Measurements from ENCODE around the gene EP400. TPM values are rescaled to one million over a fixed set of nuclear protein-coding genes. Genes with fewer than 3 reads are reported as not detected.

Gene EP400, protein sequence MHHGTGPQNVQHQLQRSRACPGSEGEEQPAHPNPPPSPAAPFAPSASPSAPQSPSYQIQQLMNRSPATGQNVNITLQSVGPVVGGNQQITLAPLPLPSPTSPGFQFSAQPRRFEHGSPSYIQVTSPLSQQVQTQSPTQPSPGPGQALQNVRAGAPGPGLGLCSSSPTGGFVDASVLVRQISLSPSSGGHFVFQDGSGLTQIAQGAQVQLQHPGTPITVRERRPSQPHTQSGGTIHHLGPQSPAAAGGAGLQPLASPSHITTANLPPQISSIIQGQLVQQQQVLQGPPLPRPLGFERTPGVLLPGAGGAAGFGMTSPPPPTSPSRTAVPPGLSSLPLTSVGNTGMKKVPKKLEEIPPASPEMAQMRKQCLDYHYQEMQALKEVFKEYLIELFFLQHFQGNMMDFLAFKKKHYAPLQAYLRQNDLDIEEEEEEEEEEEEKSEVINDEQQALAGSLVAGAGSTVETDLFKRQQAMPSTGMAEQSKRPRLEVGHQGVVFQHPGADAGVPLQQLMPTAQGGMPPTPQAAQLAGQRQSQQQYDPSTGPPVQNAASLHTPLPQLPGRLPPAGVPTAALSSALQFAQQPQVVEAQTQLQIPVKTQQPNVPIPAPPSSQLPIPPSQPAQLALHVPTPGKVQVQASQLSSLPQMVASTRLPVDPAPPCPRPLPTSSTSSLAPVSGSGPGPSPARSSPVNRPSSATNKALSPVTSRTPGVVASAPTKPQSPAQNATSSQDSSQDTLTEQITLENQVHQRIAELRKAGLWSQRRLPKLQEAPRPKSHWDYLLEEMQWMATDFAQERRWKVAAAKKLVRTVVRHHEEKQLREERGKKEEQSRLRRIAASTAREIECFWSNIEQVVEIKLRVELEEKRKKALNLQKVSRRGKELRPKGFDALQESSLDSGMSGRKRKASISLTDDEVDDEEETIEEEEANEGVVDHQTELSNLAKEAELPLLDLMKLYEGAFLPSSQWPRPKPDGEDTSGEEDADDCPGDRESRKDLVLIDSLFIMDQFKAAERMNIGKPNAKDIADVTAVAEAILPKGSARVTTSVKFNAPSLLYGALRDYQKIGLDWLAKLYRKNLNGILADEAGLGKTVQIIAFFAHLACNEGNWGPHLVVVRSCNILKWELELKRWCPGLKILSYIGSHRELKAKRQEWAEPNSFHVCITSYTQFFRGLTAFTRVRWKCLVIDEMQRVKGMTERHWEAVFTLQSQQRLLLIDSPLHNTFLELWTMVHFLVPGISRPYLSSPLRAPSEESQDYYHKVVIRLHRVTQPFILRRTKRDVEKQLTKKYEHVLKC (N-terminal part only)
- total RNA-seq, result 17.4 and 21.3 TPM in 2 replicates

DNA sequence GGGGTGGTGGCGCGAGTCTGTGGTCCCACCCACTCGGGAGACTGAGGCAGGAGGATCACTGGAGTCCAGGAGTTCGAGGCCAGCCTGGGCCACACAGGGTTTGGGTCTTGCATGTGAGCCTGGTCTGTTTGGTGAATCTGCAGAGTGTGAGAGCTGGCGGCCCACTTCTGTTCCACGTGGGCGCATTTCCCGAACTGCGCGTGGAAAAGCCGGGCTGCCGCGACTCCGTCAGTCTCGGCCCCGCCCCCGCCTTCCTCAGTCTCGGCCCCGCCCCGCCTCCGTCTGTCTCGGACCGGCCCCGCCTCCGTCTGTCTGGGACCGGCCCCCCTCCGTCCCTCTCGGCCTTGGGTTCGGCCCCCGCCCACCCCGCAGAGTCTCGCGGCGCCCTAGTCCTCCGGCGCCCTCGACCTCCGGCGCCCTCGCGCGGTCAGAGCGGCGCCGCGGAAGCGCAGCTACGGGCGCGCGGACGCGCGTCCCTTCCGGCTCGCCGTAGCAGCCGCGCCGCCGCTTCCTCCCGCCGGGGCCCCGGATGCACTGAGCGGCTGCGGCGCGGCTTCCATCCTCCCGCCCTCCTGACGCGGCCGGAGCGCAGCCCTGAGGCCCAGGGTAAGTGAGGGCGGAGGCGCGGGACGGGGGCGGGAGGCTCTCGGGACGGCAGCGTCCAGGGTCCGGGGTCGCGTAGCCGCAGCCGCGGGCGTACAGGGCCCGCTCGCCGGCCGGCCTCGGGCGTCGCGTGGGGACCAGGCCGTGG is at the start of gene EP400:
TSS of gene EP400 (plus strand) at position 512 of the 751 bp plus-strand sequence. CDS start 10,678 bp downstream, outside the sequence.

DNA sequence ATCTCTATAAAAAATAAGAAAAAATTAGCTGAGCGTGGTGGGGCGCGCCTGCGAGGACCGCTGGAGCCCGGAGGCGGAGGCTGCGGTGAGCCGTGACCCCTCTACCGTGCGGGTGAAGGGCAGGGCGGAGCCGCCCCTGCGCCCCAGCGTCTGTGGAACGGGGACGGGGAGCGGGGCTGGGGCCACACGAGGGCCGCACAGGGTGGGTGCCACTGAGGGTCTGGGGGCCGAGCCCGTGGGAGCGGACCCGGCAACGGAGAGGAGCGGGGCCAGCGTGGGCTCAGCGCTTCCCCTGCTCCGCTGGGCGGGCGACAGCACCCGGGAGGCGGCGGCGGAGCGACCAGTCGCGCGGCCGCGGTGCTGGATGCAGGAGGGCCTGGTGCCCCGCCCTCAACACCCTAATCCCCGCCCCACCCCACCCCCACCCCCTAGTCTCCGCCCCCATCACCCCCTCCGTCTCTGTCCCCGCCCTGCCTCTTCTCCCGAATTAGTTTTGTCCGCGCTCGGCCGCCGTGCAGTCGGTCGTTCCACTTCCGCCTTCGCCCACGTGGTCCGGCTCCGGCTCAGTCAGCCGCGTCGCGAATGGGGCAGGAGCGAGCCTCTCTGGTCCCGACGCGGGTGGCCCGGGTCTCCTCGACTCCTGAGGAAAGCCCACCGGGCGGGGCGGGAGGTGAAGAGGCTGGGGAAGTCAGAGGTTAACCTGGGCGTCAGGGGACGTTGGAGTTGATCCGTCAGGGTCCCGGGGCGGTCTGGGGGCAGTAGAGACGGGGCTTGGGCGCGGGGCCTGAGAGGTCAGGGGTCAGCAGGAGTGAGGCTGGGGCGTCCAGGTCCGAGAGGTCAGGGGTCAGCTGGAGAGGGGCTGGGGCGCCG is 20.8 kb upstream of the EP400 start, which contains the start of gene PUS1:
TSS of gene PUS1 (plus strand) at position 566 of the 870 bp plus-strand sequence. CDS start 447 bp downstream, outside the sequence.

Other genes starting within 250 kb of the EP400 start
- gene SFSWAP, start 238.9 kb upstream of the EP400 start, total RNA-seq, result 17.1 and 22.8 TPM in 2 replicates
- 6.9 and 8.9 TPM in 2 replicates for gene MMP17, start 121.5 kb upstream of the EP400 start, total RNA-seq
- gene ULK1, start 55.3 kb upstream of the EP400 start, total RNA-seq, result 14.1 and 17.2 TPM in 2 replicates
- gene PUS1, start 20.7 kb upstream of the EP400 start, total RNA-seq, result 12.4 and 12.5 TPM in 2 replicates
- 6.1 and 6.3 TPM in 2 replicates for gene DDX51, start 194.4 kb downstream of the EP400 start, total RNA-seq
- 11.3 and 12.4 TPM in 2 replicates for gene NOC4L, start 194.5 kb downstream of the EP400 start, total RNA-seq